DND-41 (cell line): Measurements from ENCODE around the gene SOX18.

Experiments used
- ATAC-seq: fragments of 200-7000 bp; cut with Tn5 transposase; 3 replicates; pipeline ENCODE4 v1.9.1; 2021; ENCODE audit warnings: low read depth; ENCODE audit not compliant: insufficient read depth
- DNase-seq: peaks from one replicate; pipeline ENCODE4 v3.0.0-alpha.2; 2020
- H2AFZ ChIP-seq: 2 replicates; pipeline ENCODE4 v1.6.0; 2012; ENCODE audit warnings: low read depth, low read length
- H3K27ac ChIP-seq: 2 replicates; pipeline ENCODE4 v1.5.1; 2012; ENCODE audit warnings: low read length, inconsistent platforms
- H3K27me3 ChIP-seq: fragments of 200-600 bp; sonication (generic); 2 replicates; pipeline ENCODE4 v1.6.0; 2012; ENCODE audit warnings: low read length, mild to moderate bottlenecking, inconsistent platforms; ENCODE audit not compliant: insufficient read depth, poor library complexity
- H3K36me3 ChIP-seq: 2 replicates; pipeline ENCODE4 v1.5.1; 2012; ENCODE audit warnings: low read length, inconsistent platforms; ENCODE audit not compliant: insufficient read depth
- H3K4me1 ChIP-seq: 2 replicates; pipeline ENCODE4 v1.5.1; 2012; ENCODE audit warnings: mild to moderate bottlenecking, low read length; ENCODE audit not compliant: insufficient read depth
- H3K4me2 ChIP-seq: 2 replicates; pipeline ENCODE4 v1.6.0; 2012; ENCODE audit warnings: mild to moderate bottlenecking, moderate library complexity, low read length, inconsistent platforms; ENCODE audit not compliant: insufficient read depth
- H3K4me3 ChIP-seq, 2 experiments: fragments of 200-600 bp in 1 of 2; shearing (Covaris generic) in 1 of 2; 2 replicates each; pipeline ENCODE4 v1.5.1; 2012 to 2016; ENCODE audit warnings: inconsistent platforms in 2 of 2, low read length in 2 of 2, mild to moderate bottlenecking in 2 of 2, low read depth in 1 of 2, moderate library complexity in 1 of 2
- H3K79me2 ChIP-seq: 2 replicates; pipeline ENCODE4 v1.6.0; 2012; ENCODE audit warnings: low read length, inconsistent platforms; ENCODE audit not compliant: insufficient read depth
- H3K9ac ChIP-seq: 2 replicates; pipeline ENCODE4 v1.6.0; 2012; ENCODE audit warnings: low read depth, mild to moderate bottlenecking, inconsistent platforms, low read length, moderate library complexity
- H3K9me3 ChIP-seq: 2 replicates; pipeline ENCODE4 v1.5.1; 2012; ENCODE audit warnings: low read length, moderate library complexity, mild to moderate bottlenecking, inconsistent platforms; ENCODE audit not compliant: insufficient read depth, severe bottlenecking
- H4K20me1 ChIP-seq: 2 replicates; pipeline ENCODE4 v1.6.0; 2012; ENCODE audit warnings: low read length; ENCODE audit not compliant: insufficient read depth
- CTCF ChIP-seq: IDR thresholded peaks from 2 replicates; pipeline ENCODE4 v1.5.1; 2012; ENCODE audit warnings: borderline replicate concordance, low read length, moderate library complexity, mild to moderate bottlenecking; ENCODE audit not compliant: poor library complexity, severe bottlenecking; ENCODE audit errors: extremely low read depth
- EZH2 ChIP-seq: IDR thresholded peaks from 3 replicates; pipeline ENCODE4 v1.6.1; 2012; ENCODE audit warnings: borderline replicate concordance, low read depth, mild to moderate bottlenecking, moderate library complexity, low read length, inconsistent platforms; ENCODE audit not compliant: severe bottlenecking

Gene SOX18

GRCh38 chr20:64025826-64026412 lies 23.5 kb downstream of the SOX18 start:
- TF ChIP-seq CTCF (no peak), EZH2 (no peak)
- Histone ChIP-seq H3K27ac (no peak overlapping the region), H4K20me1 (peaks cover 53% of the 10 kb centered on the region), H3K4me1 (no peaks in the 10 kb centered on the region), H2AFZ (no peak overlapping the region), H3K9ac (no peak overlapping the region), H3K4me3 (no peak overlapping the region), H3K4me2 (no peak overlapping the region), H3K79me2 (peaks cover 6% of the 10 kb centered on the region), H3K27me3 (no peaks in the 10 kb centered on the region), H3K9me3 (no peaks in the 10 kb centered on the region), H3K36me3 (peaks cover 99% of the 10 kb centered on the region)
- ATAC-seq (no peak), DNase-seq (no peak)

GRCh38 chr20:64025101-64025825 lies 24.2 kb downstream of the SOX18 start:
- ATAC-seq = no peak
- Histone ChIP-seq H3K4me2 (no peak overlapping the region), H3K27ac (no peak overlapping the region), H3K9me3 (no peaks in the 10 kb centered on the region), H4K20me1 (peaks cover 50% of the 10 kb centered on the region), H3K27me3 (no peaks in the 10 kb centered on the region), H3K4me3 (no peak overlapping the region), H3K9ac (no peak overlapping the region), H3K79me2 (peaks cover 6% of the 10 kb centered on the region), H2AFZ (no peak overlapping the region), H3K36me3 (peaks cover 98% of the 10 kb centered on the region), H3K4me1 (no peaks in the 10 kb centered on the region)
- no peak for DNase-seq
- TF ChIP-seq CTCF (no peak), EZH2 (no peak)

- H3K9ac ChIP-seq = no peak overlapping the region
- no peaks in the 10 kb centered on the region for H3K27me3 ChIP-seq
- H4K20me1 ChIP-seq = peaks cover 50% of the 10 kb centered on the region
- no peak overlapping the region for H3K4me2 ChIP-seq
- peaks cover 97% of the 10 kb centered on the region for H3K36me3 ChIP-seq
- H3K4me3 ChIP-seq = no peak overlapping the region
- H2AFZ ChIP-seq = no peak overlapping the region
- TF ChIP-seq EZH2 (no peak), CTCF (no peak)
- no peak overlapping the region for H3K27ac ChIP-seq
- no peaks in the 10 kb centered on the region for H3K4me1 ChIP-seq
- peaks cover 6% of the 10 kb centered on the region for H3K79me2 ChIP-seq
- H3K9me3 ChIP-seq = no peaks in the 10 kb centered on the region
- no peak for ATAC-seq
- no peak for DNase-seq
These were observed 25.1 kb downstream of the SOX18 start for GRCh38 chr20:64024141-64024990.
